Uterus (tissue), 4 donors: ENCODE results near the gene ZNF547. TPM values are rescaled to one million over a fixed set of nuclear protein-coding genes. Genes with fewer than 3 reads are reported as not detected.

Experiments used
- DNase-seq, 2 donors: peaks; one replicate each; pipeline ENCODE4 v3.0.0-alpha.2; 2019 to 2020
- H3K27ac ChIP-seq, 2 donors: fragments of 200-600 bp; sonication (generic); 1 replicate in 1 of 2; 2 replicates in 1 of 2; pipeline ENCODE4 v1.5.1; 2016 to 2018
- H3K27me3 ChIP-seq, 2 donors: fragments of 200-600 bp; sonication (generic); one replicate each; pipeline ENCODE4 v1.5.1; 2018 to 2019; ENCODE audit warnings: control low read depth in 1 of 2
- H3K36me3 ChIP-seq, 2 donors: fragments of 200-600 bp; sonication (generic); one replicate each; pipeline ENCODE4 v1.5.1; 2019; ENCODE audit warnings: control low read depth in 1 of 2
- H3K4me1 ChIP-seq, 2 donors: fragments of 200-600 bp; sonication (generic); one replicate each; pipeline ENCODE4 v1.5.1; 2018 to 2019; ENCODE audit warnings: control low read depth in 1 of 2
- H3K4me3 ChIP-seq, 2 donors: fragments of 200-600 bp; sonication (generic); 1 replicate in 1 of 2; 2 replicates in 1 of 2; pipeline ENCODE4 v1.5.1; 2018 to 2019; ENCODE audit warnings: mild to moderate bottlenecking in 1 of 2
- H3K9me3 ChIP-seq, 2 donors: fragments of 200-600 bp; sonication (generic); one replicate each; pipeline ENCODE4 v1.5.1; 2019; ENCODE audit warnings: control low read depth in 1 of 2
- POLR2A ChIP-seq, 2 donors: fragments of 450-650 bp; IDR thresholded peaks; one replicate each; pipeline ENCODE4 v1.6.1; 2016; ENCODE audit warnings: antibody characterized with exemption in 2 of 2, mild to moderate bottlenecking in 1 of 2, moderate library complexity in 1 of 2
- intact Hi-C: fragments of 100-400 bp; cut with DNase I; formaldehyde crosslinking; loops from one replicate; pipeline ENCODE4 v1.15.1; 2023; ENCODE audit warnings: low total_unique reads
- total RNA-seq, 4 donors: library from RNA; depleted of rRNA in 3 of 4; stranded (reverse); fragments of >200 nt in 3 of 4; gene quantifications; one replicate each; pipeline versions ENCODE4 v1.1.0 to v1.2.4, GENCODE V29; 2014 to 2023
- TF ChIP-seq, protein P1 (sequence below), 4 experiments: fragments of 200-600 bp in 2 of 4; fragments of 450-650 bp in 2 of 4; sonication (generic) in 2 of 4; IDR thresholded peaks; one replicate each; pipeline ENCODE4 v1.5.1; 2016 to 2019; ENCODE audit warnings: antibody characterized with exemption in 4 of 4, mild to moderate bottlenecking in 2 of 4, moderate library complexity in 1 of 4
- donor health status: DM: yes; HTN: yes; CAD: no.

Gene ZNF547
- total RNA-seq, 4 donors from 2014 or later = 2.1 to 5.7 TPM; not detected in 2

DNA sequence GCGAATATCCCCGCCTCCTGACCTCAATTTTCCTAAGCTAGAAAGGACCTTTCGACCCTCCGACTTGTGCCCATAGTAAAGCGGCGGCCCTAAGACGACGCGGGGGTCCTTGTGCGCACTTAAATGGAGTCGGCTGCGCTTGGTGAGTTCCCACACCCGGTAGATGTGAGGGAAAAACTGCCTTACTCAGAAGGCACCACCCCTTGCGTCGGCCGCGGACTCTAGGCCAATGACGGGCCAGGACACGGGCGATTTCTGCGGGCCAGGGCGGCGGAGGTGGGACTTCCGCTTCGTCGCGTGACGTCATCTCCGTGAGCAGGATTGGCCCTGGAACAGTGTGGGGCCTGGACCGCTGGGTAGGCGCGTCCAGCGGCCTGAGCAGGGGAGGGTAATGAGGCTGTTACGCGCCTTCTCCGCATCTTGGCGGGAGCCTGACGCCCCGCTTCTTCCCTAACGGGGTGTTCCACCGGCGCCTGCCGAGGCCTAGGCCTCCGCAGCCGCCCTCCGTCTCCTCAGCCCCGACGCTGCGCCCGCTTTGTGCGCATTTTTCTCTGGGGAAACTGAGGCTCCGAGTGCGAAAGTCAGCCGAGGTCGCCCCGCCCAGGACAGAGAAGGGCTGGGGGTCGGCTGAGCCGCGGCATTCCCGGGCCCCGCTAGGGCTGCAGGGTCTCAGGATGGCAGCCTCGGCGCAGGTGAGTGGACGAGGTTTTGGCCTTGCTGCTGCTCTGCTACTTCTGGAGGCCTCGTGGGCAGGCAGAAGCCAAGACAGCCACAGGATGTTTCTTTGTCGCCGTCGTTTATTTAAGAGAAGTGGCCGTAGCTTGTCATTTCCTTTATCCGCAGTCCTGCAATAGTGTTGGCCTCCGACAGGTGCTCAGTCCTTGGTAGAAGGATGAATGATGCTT, 42.9 kb upstream of the ZNF547 start, which contains the start of gene ZNF543:
ZNF543 (plus strand) TSS at position 293 of the 905 bp plus-strand sequence; CDS start at position 675, 382 bp downstream.
- intact Hi-C loops = no loop called here
- Histone ChIP-seq H3K9me3 (peaks cover 0 to 22% of the 10 kb centered on the region in 2 donors), H3K36me3 (no peaks in the 10 kb centered on the region), H3K4me3 (peak within 1 kb of the TSS; percentile 81 to 93), H3K4me1 (no peaks in the 10 kb centered on the region), H3K27me3 (no peaks in the 10 kb centered on the region), H3K27ac (peak within 1 kb of the TSS; percentile 77 to 83)
- TF ChIP-seq POLR2A (IDR thresholded peaks at IDR 0.05) = peak; percentile 53 to 68
- TF ChIP-seq, protein P1, sequence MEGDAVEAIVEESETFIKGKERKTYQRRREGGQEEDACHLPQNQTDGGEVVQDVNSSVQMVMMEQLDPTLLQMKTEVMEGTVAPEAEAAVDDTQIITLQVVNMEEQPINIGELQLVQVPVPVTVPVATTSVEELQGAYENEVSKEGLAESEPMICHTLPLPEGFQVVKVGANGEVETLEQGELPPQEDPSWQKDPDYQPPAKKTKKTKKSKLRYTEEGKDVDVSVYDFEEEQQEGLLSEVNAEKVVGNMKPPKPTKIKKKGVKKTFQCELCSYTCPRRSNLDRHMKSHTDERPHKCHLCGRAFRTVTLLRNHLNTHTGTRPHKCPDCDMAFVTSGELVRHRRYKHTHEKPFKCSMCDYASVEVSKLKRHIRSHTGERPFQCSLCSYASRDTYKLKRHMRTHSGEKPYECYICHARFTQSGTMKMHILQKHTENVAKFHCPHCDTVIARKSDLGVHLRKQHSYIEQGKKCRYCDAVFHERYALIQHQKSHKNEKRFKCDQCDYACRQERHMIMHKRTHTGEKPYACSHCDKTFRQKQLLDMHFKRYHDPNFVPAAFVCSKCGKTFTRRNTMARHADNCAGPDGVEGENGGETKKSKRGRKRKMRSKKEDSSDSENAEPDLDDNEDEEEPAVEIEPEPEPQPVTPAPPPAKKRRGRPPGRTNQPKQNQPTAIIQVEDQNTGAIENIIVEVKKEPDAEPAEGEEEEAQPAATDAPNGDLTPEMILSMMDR (IDR thresholded peaks at IDR 0.05) = peak in 1 of 4 experiments; percentile 6
- peak; percentile 90 to 92 for DNase-seq

DNA sequence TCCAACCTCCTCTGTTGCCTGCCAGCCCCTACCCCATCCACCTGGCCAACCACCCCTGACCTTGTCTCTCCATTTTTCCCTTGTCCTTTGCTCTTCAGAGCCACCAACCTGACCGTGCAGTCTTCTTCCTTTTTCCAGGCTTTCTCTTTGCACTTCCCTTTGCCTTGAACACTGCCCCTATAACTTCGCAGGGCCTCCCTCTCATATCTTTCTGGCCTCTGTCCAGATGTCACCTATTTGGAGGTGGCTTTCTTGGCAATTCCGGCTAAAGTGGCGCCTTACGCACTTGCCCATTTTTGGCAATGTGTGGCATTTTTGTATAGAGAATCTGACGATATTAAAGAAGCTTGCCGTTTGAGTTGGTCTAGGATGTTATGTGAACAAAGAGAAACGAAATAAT, 42.2 kb upstream of the ZNF547 start:
- Histone ChIP-seq H3K9me3 (peaks cover 0 to 29% of the 10 kb centered on the region in 2 donors), H3K27ac (peak overlapping the region; percentile 77 to 83), H3K27me3 (no peaks in the 10 kb centered on the region), H3K4me3 (peak overlapping the region; percentile 81 to 93), H3K36me3 (no peaks in the 10 kb centered on the region), H3K4me1 (no peaks in the 10 kb centered on the region)
- TF ChIP-seq POLR2A (IDR thresholded peaks at IDR 0.05) = no peak
- TF ChIP-seq, protein P1 (IDR thresholded peaks at IDR 0.05) = no peak
- intact Hi-C loops = no loop called here
- no peak for DNase-seq

DNA sequence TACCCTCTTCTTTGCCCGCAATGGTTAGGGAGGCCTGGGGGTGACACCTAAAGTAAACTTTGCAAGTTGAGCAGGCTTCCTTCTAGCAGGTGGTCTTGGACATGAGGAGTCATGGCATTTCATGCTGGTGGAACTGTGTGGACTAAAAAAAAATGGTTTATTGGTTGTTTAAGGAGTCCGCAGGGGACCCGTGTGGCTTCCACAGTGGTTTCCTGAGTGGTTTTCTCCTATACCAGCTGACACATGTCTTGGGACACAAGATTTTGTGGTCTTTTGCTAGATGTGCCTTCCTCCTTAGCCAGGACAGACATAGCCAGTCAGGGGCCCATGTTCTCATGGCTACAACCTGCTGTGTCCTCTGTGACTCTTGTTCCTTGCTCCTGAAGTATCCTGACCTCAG, 41.6 kb upstream of the ZNF547 start:
- H3K9me3 ChIP-seq = peaks cover 0 to 35% of the 10 kb centered on the region in 2 donors
- no peaks in the 10 kb centered on the region for H3K4me1 ChIP-seq
- intact Hi-C loops = no loop called here
- no peak overlapping the region for H3K27ac ChIP-seq
- H3K36me3 ChIP-seq = no peaks in the 10 kb centered on the region
- TF ChIP-seq, protein P1 (IDR thresholded peaks at IDR 0.05) = no peak
- TF ChIP-seq POLR2A (IDR thresholded peaks at IDR 0.05) = no peak
- no peaks in the 10 kb centered on the region for H3K27me3 ChIP-seq
- no peak for DNase-seq
- no peak overlapping the region for H3K4me3 ChIP-seq

DNA sequence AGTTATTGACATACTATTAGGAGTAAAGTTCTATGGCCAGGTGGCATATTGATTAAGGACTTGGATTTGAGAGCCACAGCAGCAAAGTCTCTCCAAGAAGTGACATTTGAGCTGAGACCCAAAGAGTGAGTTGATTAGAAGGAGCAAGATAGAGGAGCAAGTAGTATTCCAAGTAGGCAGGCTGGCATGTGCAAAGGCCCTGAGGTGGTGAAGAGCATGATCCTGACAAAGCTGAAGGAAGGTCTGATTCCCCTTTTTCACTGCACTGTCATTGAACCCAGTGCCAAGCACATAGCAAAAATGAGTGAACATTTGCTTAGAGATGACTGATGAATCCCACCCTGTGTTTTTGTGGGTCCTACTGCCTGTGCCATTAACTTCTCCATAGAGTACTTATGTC, 38.4 kb upstream of the ZNF547 start:
- Histone ChIP-seq H3K4me3 (no peak overlapping the region), H3K9me3 (peaks cover 0 to 65% of the 10 kb centered on the region in 2 donors), H3K4me1 (no peaks in the 10 kb centered on the region), H3K27me3 (no peaks in the 10 kb centered on the region), H3K36me3 (no peaks in the 10 kb centered on the region), H3K27ac (no peak overlapping the region)
- TF ChIP-seq POLR2A (IDR thresholded peaks at IDR 0.05) = no peak
- TF ChIP-seq, protein P1 (IDR thresholded peaks at IDR 0.05) = no peak
- DNase-seq = no peak
- intact Hi-C loops = no loop called here

DNA sequence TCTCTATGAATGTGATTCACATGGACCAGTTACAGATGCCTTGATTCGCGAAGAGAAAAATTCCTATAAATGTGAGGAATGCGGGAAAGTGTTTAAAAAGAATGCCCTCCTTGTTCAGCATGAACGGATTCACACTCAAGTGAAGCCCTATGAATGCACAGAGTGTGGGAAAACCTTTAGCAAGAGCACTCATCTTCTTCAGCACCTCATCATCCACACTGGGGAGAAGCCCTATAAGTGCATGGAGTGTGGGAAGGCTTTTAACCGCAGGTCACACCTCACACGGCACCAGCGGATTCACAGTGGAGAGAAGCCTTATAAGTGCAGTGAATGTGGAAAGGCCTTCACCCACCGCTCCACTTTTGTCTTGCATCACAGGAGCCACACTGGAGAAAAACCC, 35.4 kb upstream of the ZNF547 start:
- Histone ChIP-seq H3K27me3 (no peaks in the 10 kb centered on the region), H3K4me1 (no peaks in the 10 kb centered on the region), H3K36me3 (no peaks in the 10 kb centered on the region), H3K4me3 (no peak overlapping the region), H3K9me3 (peaks cover 0 to 79% of the 10 kb centered on the region in 2 donors), H3K27ac (no peak overlapping the region)
- TF ChIP-seq, protein P1 (IDR thresholded peaks at IDR 0.05) = no peak
- no peak for TF ChIP-seq POLR2A (IDR thresholded peaks at IDR 0.05)
- intact Hi-C loops = no loop called here
- DNase-seq = no peak
